Measurements from ENCODE around the gene ASPN.

ASPN gene

DNA sequence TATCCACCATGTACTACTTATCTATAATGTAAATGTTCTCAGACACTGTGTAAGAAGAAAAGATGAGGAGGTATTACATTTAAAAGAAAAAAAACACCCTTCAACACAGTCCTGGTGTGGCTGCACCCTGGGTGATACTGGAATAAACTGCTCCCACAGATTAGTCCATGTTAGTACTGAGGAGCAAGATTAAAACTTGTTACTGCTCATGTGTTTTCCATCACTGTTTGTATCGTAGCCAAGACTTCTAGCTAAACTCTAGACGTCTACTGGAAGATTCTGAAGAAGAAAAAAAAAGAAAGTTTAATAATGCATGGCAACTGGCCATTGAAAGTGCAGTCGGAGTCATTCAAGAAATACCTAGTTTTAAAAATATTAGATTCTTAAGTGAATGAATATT is at the start of gene ASPN:
Gene ASPN, minus strand, starts transcription at position 178 of the 400 bp plus-strand sequence.
- Histone ChIP-seq H3K36me3 (ENCODE audit: control insufficient read depth, low read depth, low read length) (no peaks in the 10 kb centered on the region), H3K9me3 (ENCODE audit: control insufficient read depth, low read depth, low read length) (no peaks in the 10 kb centered on the region), H3K4me1 (ENCODE audit: control insufficient read depth, low read depth, low read length) (peaks cover 12% of the 10 kb centered on the region), H3K27ac (ENCODE audit: low read length) (no peak within 1 kb of the TSS), H3K27me3 (ENCODE audit: control insufficient read depth, insufficient read depth, low read length) (no peaks in the 10 kb centered on the region), H3K4me3 (ENCODE audit: low read length) (no peak within 1 kb of the TSS), H3K9ac (ENCODE audit: low read length) (no peak within 1 kb of the TSS)

DNA sequence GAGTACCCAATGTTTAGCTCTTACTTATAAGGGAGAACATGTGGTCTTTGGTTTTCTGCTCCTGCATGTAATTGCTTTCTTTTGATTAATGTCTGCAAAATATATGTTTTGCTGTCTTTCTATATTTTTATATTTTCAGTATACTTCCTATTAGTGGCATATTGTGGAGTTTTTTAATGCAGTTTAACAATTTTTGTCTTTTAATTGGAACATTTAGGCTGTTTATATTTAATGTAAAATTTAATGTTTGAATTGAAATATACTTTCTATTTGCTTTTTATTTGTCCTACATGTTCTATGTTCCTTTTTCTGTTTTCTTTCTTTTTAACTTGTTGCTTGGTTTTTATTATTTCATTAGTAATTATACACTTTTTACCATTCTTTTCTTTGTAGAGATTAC is 48.6 kb upstream of the ASPN start:
- no peaks in the 10 kb centered on the region for H3K27me3 ChIP-seq (ENCODE audit: control insufficient read depth, insufficient read depth, low read length)
- no peak overlapping the region for H3K4me3 ChIP-seq (ENCODE audit: low read length)
- no peaks in the 10 kb centered on the region for H3K4me1 ChIP-seq (ENCODE audit: control insufficient read depth, low read depth, low read length)
- no peaks in the 10 kb centered on the region for H3K36me3 ChIP-seq (ENCODE audit: control insufficient read depth, low read depth, low read length)
- H3K9ac ChIP-seq (ENCODE audit: low read length), result no peak overlapping the region
- no peak overlapping the region for H3K27ac ChIP-seq (ENCODE audit: low read length)
- no peaks in the 10 kb centered on the region for H3K9me3 ChIP-seq (ENCODE audit: control insufficient read depth, low read depth, low read length)

DNA sequence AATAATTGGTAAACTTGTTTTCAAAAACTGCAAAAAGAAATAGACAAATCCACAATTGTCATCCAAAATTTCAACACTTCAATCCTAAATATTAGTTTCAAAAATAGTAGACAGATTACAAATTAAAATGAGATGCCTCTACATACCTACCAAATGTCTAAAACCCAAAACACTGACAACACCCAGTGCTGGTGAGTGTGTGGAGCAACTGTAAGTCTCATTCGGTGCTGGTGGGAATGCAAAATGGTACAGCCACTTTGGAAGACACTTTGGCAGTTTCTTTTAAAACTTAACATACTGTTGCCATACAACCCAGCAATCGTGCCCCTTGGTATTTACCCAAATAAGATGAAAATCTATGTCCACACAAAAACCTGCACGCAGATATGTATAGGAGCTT is 46.8 kb upstream of the ASPN start:
- Histone ChIP-seq H3K4me3 (ENCODE audit: low read length) (no peak overlapping the region), H3K36me3 (ENCODE audit: control insufficient read depth, low read depth, low read length) (no peaks in the 10 kb centered on the region), H3K27ac (ENCODE audit: low read length) (no peak overlapping the region), H3K4me1 (ENCODE audit: control insufficient read depth, low read depth, low read length) (no peaks in the 10 kb centered on the region), H3K9me3 (ENCODE audit: control insufficient read depth, low read depth, low read length) (no peaks in the 10 kb centered on the region), H3K27me3 (ENCODE audit: control insufficient read depth, insufficient read depth, low read length) (no peaks in the 10 kb centered on the region), H3K9ac (ENCODE audit: low read length) (no peak overlapping the region)

DNA sequence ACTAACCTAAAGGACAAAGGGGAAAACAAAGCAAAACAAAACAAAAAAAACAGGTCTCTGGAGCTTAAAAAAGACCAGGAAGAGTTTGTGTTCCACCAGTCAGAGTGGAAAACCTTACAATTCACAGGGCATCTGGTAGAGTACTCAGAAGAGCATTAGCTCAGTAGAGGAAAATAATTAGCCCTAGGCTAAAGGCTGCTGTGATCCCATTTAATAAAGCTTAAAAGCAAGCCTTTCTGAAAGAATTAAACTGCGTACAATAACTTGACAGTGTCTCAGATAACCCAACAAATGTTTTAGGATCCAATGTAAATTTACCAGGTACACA is 46.2 kb upstream of the ASPN start:
- Histone ChIP-seq H3K9me3 (ENCODE audit: control insufficient read depth, low read depth, low read length) (no peaks in the 10 kb centered on the region), H3K4me1 (ENCODE audit: control insufficient read depth, low read depth, low read length) (no peaks in the 10 kb centered on the region), H3K27me3 (ENCODE audit: control insufficient read depth, insufficient read depth, low read length) (no peaks in the 10 kb centered on the region), H3K4me3 (ENCODE audit: low read length) (no peak overlapping the region), H3K36me3 (ENCODE audit: control insufficient read depth, low read depth, low read length) (no peaks in the 10 kb centered on the region), H3K9ac (ENCODE audit: low read length) (no peak overlapping the region), H3K27ac (ENCODE audit: low read length) (no peak overlapping the region)

DNA sequence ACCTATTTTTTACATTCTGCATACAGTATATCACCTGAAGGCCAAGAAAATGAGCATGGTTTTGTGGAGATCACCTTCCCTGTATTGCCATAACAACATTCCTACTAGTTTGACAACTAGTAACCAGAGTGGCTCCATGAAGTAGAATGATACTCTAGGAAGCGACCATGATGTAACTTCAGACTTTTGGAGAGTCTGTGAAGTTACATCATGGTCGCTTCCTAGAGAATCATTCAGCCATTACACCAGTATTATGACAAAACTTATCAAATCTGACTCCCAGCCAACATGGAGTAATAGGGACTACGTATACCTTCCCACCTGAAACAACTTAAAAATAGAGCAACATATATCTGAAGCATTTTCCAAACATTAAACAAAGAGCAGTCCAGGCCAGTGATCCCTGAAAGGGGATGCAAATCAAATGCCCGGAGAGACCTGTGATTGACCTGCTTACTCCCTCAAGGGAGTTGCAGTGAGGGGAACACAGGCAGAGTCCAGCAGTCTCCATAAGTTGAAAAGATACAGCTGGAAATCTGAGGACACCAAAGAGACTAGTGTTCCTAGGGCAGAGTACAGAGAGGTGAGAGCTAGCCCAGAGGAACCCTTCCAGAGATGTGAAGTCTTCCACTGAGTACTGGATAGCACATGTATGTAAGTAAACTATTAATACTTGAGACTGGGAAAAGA is 45.7 kb upstream of the ASPN start:
- no peaks in the 10 kb centered on the region for H3K27me3 ChIP-seq (ENCODE audit: control insufficient read depth, insufficient read depth, low read length)

DNA sequence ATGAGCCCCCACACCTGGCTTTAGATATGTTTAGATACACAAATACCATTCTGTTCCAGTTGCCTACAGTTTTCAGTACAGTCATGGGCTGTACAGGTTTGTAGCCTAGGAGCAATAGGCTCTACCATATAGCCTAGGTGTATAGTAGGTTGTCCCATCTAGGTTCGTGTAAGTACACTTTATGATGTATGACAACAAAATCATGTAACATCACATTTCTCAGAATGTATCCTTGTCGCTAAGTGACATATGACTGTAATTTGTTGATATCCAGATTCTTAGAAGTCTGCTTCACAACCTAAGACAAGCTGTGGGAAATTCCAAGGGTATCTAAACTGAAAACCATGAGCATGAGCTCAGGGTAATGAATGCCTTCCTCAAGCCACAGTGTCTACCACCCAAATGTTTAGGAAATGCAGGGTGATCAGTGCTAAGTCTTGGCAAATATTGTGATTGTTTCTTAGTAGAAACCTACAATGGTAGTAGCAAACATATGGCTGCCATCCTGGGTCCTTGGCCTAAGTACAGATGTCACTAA is 45.1 kb upstream of the ASPN start:
- H3K4me1 ChIP-seq (ENCODE audit: control insufficient read depth, low read depth, low read length), result no peaks in the 10 kb centered on the region
- H3K27ac ChIP-seq (ENCODE audit: low read length), result no peak overlapping the region
- H3K36me3 ChIP-seq (ENCODE audit: control insufficient read depth, low read depth, low read length), result no peaks in the 10 kb centered on the region
- H3K9ac ChIP-seq (ENCODE audit: low read length), result no peak overlapping the region
- H3K9me3 ChIP-seq (ENCODE audit: control insufficient read depth, low read depth, low read length), result no peaks in the 10 kb centered on the region
- H3K4me3 ChIP-seq (ENCODE audit: low read length), result no peak overlapping the region
- no peaks in the 10 kb centered on the region for H3K27me3 ChIP-seq (ENCODE audit: control insufficient read depth, insufficient read depth, low read length)

More for the DNA sequence above, 45.7 kb upstream of the ASPN start:
- H3K36me3 ChIP-seq (ENCODE audit: control insufficient read depth, low read depth, low read length), result no peaks in the 10 kb centered on the region
- H3K9ac ChIP-seq (ENCODE audit: low read length), result no peak overlapping the region
- no peaks in the 10 kb centered on the region for H3K9me3 ChIP-seq (ENCODE audit: control insufficient read depth, low read depth, low read length)
- no peak overlapping the region for H3K4me3 ChIP-seq (ENCODE audit: low read length)
- no peaks in the 10 kb centered on the region for H3K4me1 ChIP-seq (ENCODE audit: control insufficient read depth, low read depth, low read length)
- no peak overlapping the region for H3K27ac ChIP-seq (ENCODE audit: low read length)

DNA sequence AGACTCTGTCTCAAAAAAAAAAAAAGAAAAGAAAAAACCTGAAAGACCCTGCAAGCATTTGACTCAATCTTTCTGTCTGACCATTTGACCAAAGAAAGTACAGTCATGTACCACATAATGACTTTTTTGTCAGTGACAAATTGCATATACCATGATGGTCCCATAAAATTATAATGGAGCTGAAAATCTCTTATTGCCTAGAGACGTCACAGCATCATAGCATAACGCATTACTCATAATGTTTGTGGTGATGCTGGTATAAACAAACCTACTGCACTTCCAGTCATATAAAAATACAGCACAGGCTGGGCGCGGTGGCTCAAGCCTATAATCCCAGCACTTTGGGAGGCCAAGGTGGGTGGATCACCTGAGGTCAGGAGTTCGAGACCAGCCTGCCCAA is 43.0 kb upstream of the ASPN start:
- Histone ChIP-seq H3K27me3 (ENCODE audit: control insufficient read depth, insufficient read depth, low read length) (no peaks in the 10 kb centered on the region), H3K9me3 (ENCODE audit: control insufficient read depth, low read depth, low read length) (no peaks in the 10 kb centered on the region), H3K36me3 (ENCODE audit: control insufficient read depth, low read depth, low read length) (no peaks in the 10 kb centered on the region), H3K27ac (ENCODE audit: low read length) (no peak overlapping the region), H3K4me3 (ENCODE audit: low read length) (no peak overlapping the region), H3K4me1 (ENCODE audit: control insufficient read depth, low read depth, low read length) (no peaks in the 10 kb centered on the region), H3K9ac (ENCODE audit: low read length) (no peak overlapping the region)

DNA sequence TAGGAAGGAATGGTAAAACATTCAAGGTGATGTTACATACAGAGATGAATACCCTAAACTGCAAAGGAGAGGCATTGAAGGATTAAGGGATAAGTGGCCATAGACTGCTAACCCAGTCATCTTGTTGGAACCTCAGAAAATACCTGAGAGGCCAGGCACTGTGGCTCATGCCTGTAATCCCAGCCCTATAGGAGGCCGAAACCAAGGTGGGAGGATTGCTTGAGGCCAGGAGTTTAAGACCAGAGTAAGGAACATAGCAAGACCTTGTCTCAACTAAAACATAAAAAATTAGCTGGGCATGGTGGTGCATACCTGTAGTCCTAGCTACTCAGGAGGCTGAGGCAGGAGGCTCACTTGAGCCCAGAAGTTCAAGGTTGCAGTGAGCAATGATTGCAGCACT is 42.6 kb upstream of the ASPN start:
- Histone ChIP-seq H3K36me3 (ENCODE audit: control insufficient read depth, low read depth, low read length) (no peaks in the 10 kb centered on the region), H3K9me3 (ENCODE audit: control insufficient read depth, low read depth, low read length) (no peaks in the 10 kb centered on the region), H3K9ac (ENCODE audit: low read length) (no peak overlapping the region), H3K4me3 (ENCODE audit: low read length) (no peak overlapping the region), H3K4me1 (ENCODE audit: control insufficient read depth, low read depth, low read length) (no peaks in the 10 kb centered on the region), H3K27ac (ENCODE audit: low read length) (no peak overlapping the region), H3K27me3 (ENCODE audit: control insufficient read depth, insufficient read depth, low read length) (no peaks in the 10 kb centered on the region)

DNA sequence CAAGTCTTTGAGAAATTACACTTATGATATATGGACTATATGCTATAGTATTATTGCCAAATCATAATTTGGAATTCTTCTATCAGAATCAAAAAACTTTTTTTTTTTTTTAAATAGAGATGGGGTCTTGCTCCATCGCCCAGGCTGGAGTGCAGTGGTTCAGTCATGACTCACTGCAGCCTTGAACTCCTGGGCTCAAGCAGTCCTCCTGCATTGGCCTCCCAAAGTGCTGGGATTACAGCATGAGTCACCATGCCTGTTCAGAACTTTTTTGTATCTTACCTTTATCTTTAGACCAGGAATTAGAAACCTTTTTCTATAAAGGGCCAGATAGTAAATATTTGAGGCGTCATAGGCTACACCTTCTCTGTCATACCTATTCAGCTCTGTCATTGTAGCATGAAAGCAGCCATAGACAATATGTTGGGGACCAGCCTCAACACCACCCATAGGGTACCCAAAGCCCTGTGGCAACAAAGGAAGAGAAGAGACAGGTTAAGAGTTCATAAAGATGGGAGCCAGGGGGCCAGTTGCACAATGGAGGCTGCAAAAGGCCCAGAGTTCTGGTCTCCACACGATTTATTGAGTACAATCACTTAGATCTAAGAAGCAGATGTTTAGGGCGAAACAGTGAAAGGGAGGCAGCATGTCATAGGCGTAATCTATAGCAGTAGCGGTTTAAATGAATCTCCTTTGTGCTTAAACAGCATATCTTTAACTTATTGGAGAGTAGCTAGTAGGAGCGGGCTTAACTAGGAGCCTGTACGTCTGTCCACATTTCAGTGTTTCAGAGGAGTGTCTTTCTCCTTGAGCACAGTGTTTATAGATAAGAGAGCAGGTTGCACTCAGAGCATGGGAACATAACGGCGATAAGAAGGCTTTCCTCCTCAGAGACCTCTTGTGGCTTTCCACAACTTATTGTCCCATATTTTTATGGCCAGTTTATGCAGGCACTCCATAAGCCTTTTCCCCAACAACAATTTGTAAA is 41.0 kb upstream of the ASPN start:
- Histone ChIP-seq H3K9ac (ENCODE audit: low read length) (no peak overlapping the region), H3K9me3 (ENCODE audit: control insufficient read depth, low read depth, low read length) (no peaks in the 10 kb centered on the region), H3K27me3 (ENCODE audit: control insufficient read depth, insufficient read depth, low read length) (no peaks in the 10 kb centered on the region), H3K36me3 (ENCODE audit: control insufficient read depth, low read depth, low read length) (no peaks in the 10 kb centered on the region), H3K4me3 (ENCODE audit: low read length) (no peak overlapping the region), H3K4me1 (ENCODE audit: control insufficient read depth, low read depth, low read length) (no peaks in the 10 kb centered on the region), H3K27ac (ENCODE audit: low read length) (no peak overlapping the region)

DNA sequence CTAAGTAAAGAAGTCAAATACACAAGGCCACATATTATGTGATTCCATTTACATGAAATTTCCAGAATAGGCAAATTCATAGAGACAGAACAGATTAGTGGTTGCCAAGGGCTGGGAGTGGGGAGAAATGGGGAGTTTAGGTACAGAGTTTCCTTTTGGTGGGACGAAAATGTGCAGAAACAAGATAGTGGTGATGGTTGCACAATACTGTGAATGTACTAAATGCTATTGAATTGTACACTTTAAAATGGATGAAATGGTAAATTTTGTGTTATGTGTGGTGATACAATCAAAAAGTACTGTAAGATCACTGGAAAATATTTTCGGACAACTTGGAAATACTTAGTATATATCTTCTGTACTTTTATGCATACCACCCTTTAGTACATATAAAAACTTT is 38.5 kb upstream of the ASPN start:
- Histone ChIP-seq H3K27me3 (ENCODE audit: control insufficient read depth, insufficient read depth, low read length) (no peaks in the 10 kb centered on the region), H3K9ac (ENCODE audit: low read length) (no peak overlapping the region), H3K4me1 (ENCODE audit: control insufficient read depth, low read depth, low read length) (peaks cover 10% of the 10 kb centered on the region), H3K36me3 (ENCODE audit: control insufficient read depth, low read depth, low read length) (no peaks in the 10 kb centered on the region), H3K27ac (ENCODE audit: low read length) (no peak overlapping the region), H3K4me3 (ENCODE audit: low read length) (no peak overlapping the region), H3K9me3 (ENCODE audit: control insufficient read depth, low read depth, low read length) (no peaks in the 10 kb centered on the region)

DNA sequence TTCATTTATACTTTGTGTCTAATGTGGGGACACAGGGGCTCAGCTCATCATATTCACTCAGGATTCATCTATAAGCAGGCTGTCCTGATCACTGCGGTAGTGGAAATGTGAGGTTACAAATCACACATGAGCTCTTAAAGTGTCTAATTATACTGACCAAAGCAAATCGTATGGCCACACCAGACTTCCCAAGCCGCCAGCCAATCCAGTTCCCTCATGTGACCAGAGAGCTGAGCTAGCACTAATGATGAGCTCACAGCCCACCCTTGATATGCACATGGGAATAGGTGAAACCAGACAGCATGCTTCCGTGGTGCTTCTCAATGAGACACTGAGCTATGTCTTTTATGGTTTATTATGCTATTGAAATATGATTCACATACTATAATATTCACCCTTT is 35.9 kb upstream of the ASPN start:
- H3K27ac ChIP-seq (ENCODE audit: low read length), result no peak overlapping the region
- H3K4me1 ChIP-seq (ENCODE audit: control insufficient read depth, low read depth, low read length), result peaks cover 10% of the 10 kb centered on the region
- H3K27me3 ChIP-seq (ENCODE audit: control insufficient read depth, insufficient read depth, low read length), result no peaks in the 10 kb centered on the region
- H3K36me3 ChIP-seq (ENCODE audit: control insufficient read depth, low read depth, low read length), result no peaks in the 10 kb centered on the region
- no peak overlapping the region for H3K4me3 ChIP-seq (ENCODE audit: low read length)
- H3K9ac ChIP-seq (ENCODE audit: low read length), result no peak overlapping the region
- no peaks in the 10 kb centered on the region for H3K9me3 ChIP-seq (ENCODE audit: control insufficient read depth, low read depth, low read length)
